H4 (cell line): ENCODE results near the gene ADGRB3. TPM values are rescaled to one million over a fixed set of nuclear protein-coding genes. Genes with fewer than 3 reads are reported as not detected.
"Not testable (repeated sequence)": the region's sequence is repeated elsewhere in the genome, so short reads cannot be mapped to it uniquely, and the experiment has no call there.

Source experiments
- DNase-seq: peaks from one replicate; pipeline ENCODE4 v3.0.0-alpha.2; 2015; ENCODE audit warnings: low spot score
- total RNA-seq: library from RNA; depleted of rRNA; stranded (reverse); fragments of >200 nt; shearing (Covaris generic); gene quantifications from 2 replicates; pipeline ENCODE4 v1.2.3, GENCODE V29; 2014

ADGRB3 gene
- total RNA-seq, 1 experiment from 2014 or later = 0.79 TPM

GRCh38 chr6:69423785-69424184 lies 788.7 kb downstream of the ADGRB3 start:
- DNase-seq = no peak

GRCh38 chr6:69424581-69424980 lies 789.5 kb downstream of the ADGRB3 start:
- DNase-seq = no peak

- no peak for DNase-seq
These were observed 792.8 kb downstream of the ADGRB3 start for GRCh38 chr6:69427882-69428281.

- not testable (repeated sequence) for DNase-seq
These were observed 797.1 kb downstream of the ADGRB3 start for GRCh38 chr6:69432168-69432567.

- DNase-seq = not testable (repeated sequence)
These were observed 798.0 kb downstream of the ADGRB3 start for GRCh38 chr6:69433116-69433515.

GRCh38 chr6:69438113-69438512 lies 803.0 kb downstream of the ADGRB3 start:
- no peak for DNase-seq
